ENCODE data around the gene UBTD1.

DNA sequence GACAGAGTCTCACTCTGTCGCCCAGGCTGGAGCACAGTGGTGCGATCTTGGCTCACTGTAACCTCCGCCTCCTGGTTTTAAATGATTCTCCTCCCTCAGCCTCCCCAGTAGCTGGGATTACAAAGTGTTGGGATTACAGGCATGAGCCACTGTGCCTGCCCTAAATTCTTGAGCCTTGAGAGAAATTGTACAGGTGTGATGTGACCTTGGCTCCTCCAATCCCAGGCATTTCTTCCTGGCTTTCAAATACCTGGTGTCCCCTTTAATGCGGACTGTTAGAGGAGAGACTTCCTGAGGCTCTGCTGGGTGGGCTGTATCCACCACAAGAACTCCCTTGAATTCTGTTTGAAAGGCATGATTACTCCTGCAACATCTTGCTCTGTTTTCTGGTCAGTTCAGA lies 119.6 kb downstream of the UBTD1 start:
- TF ChIP-seq, protein P1, sequence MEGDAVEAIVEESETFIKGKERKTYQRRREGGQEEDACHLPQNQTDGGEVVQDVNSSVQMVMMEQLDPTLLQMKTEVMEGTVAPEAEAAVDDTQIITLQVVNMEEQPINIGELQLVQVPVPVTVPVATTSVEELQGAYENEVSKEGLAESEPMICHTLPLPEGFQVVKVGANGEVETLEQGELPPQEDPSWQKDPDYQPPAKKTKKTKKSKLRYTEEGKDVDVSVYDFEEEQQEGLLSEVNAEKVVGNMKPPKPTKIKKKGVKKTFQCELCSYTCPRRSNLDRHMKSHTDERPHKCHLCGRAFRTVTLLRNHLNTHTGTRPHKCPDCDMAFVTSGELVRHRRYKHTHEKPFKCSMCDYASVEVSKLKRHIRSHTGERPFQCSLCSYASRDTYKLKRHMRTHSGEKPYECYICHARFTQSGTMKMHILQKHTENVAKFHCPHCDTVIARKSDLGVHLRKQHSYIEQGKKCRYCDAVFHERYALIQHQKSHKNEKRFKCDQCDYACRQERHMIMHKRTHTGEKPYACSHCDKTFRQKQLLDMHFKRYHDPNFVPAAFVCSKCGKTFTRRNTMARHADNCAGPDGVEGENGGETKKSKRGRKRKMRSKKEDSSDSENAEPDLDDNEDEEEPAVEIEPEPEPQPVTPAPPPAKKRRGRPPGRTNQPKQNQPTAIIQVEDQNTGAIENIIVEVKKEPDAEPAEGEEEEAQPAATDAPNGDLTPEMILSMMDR (IDR thresholded peaks at IDR 0.05 in 4 of 5, conservative IDR thresholded peaks at IDR 0.05 in 1 of 5): no peak
- no peak for TF ChIP-seq POLR2A (IDR thresholded peaks at IDR 0.05)

Measured in gastrocnemius medialis (tissue), 4 donors.